HG03342 (cell line): ENCODE results near the gene IGF1R.
"Not testable (repeated sequence)": the region's sequence is repeated elsewhere in the genome, so short reads cannot be mapped to it uniquely, and the experiment has no call there.

Experiments used
- ATAC-seq: cut with Tn5 transposase; IDR thresholded peaks from one replicate; pipeline ENCODE4 v1.9.1; 2021; ENCODE audit warnings: mild to moderate bottlenecking, moderate library complexity; ENCODE audit not compliant: unreplicated experiment

Gene IGF1R

DNA sequence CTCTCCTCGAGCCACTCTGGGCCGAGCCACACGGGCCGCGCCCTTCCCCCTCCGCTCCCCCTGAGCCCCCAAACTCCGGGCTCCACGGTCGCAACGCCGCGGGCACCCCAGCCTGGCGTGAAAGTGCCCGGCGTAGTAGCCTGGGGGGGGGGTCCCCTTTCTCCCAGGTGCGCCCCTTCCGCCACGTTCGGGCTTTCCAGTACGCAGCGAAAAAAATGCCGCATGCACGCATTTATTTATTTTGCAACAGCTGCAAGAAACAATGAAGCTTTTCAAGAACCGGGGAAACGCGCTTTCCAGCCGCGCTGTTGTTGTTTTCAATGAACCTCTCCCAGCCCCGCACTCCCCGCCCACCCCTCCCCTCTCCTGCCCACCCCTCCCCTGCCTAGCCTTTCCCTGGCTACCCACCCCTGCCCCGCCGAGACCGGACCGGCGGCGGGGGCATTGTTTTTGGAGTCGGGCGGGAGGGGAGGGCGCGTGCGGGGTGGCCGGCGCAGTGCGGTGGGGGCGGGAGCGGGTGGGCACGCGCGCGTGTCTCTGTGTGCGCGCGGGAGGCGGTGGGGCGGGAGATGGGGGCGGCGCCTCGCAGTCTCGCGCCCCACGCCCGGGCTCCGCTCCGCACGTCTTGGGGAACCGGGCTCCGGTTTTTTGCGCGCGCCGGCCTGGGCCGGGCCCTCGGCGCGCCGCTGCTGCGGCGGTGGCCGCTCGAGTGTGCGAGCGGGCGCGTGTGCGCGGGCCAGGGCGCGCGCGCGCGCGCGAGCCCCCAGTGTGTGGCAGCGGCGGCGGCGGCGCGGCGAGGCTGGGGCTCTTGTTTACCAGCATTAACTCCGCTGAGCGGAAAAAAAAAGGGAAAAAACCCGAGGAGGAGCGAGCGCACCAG lies at the start of gene IGF1R:
TSS of gene IGF1R (plus strand) at position 766 of the 880 bp plus-strand sequence. CDS start 1,043 bp downstream, outside the sequence.
- peak; percentile 70 for ATAC-seq

DNA sequence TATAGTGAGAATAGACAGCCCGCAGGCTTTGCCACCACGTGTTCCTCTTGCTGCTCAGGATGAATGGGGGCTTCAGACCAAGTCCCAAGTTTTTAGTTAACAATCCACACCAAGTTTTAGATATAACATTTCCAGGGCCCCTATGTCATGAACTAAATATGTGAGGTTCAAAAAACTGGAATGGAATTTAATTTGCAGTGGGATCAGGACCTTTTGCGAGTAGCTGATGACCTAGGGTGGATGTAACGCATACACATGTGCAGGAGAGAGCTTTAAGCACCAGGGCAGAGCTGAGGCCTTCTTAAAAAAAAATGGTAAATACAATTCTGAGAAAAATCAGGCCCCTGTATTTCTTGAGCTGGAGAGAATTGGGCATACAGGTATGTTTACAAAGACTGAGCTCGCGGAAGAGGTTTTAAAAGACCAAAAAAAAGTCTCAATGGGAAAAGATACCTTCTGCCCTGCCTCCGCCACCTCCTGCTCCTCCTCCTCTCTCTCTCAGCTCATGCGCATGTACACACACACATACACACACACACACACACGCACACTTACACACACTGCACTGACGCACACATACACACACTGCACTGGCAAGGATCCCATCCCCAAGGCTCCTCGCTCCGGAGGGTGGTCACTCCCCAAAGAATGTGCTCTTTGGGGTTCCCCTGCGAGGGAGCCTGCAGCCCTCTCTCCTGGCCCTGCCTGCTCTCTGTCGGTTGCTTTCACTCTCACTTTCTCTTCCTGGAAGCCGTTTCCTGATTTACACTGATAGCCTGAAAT lies 48.2 kb upstream of the IGF1R start:
- ATAC-seq: peak; percentile 94

GRCh38 chr15:98604983-98605382 lies 43.4 kb upstream of the IGF1R start:
- ATAC-seq: no peak

GRCh38 chr15:98609144-98609852 lies 39.0 kb upstream of the IGF1R start:
- no peak for ATAC-seq

- ATAC-seq: no peak
Observed at GRCh38 chr15:98610991-98611390, 37.3 kb upstream of the IGF1R start.

GRCh38 chr15:98611808-98612207 lies 36.5 kb upstream of the IGF1R start:
- no peak for ATAC-seq

GRCh38 chr15:98612490-98613110 lies 35.7 kb upstream of the IGF1R start:
- ATAC-seq: no peak

DNA sequence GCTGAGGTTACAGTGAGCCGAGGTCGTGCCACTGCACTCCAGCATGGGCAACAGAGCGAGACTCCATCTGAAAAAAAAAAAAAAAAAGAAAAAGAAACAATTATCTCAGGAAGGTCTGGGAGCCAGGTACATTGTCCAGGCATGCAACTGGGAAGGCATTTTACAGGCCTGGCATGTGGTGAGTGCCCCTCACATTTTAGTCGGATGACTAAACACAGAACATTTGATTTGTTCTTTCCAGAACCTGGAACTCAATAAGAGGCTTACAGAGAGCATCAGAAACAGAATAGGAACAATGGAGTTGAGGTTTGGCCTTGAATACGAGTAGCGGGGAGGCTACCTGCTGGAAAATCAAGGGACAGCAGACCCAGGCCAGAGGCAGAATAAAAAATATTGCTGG lies 33.7 kb upstream of the IGF1R start:
- ATAC-seq: no peak

DNA sequence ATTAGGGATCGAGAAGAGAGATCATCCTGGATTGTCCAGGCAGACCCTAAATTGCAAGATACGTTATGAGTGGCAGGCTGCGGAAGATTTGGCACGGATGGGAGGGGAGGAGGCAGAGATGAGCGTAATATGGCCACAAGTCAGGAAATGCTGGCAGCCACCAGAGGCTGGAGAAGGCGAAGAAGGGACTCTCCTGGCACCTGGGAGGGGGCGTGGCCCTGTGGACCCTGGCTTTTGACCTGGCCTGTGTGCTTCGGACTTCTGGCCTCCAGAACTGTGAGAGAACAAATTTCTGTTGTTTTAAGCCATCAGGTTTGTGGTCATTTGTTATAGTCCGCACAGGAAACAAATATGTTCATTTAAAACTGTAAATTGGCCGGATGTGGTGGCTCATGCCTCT lies 31.9 kb upstream of the IGF1R start:
- ATAC-seq: no peak

GRCh38 chr15:98617328-98617980 lies 30.9 kb upstream of the IGF1R start:
- no peak for ATAC-seq

DNA sequence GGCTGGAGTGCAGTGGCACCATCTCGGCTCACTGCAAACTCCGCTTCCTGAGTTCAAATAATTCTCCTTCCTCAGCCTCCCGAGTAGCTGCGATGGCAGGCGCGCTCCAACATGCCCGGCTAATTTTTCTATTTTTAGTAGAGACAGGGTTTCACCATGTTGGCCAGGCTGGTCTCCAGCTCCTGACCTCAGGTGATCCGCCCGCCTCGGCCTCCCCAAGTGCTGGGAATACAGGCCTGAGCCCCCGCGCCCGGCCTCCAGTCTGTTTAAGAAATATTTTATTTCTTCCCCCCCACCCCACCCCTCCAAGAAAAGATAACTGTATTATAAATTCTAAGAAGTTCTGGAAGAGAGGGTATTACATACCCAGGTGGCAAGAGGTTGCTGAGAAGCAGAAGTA lies 29.8 kb upstream of the IGF1R start:
- ATAC-seq: not testable (repeated sequence)

DNA sequence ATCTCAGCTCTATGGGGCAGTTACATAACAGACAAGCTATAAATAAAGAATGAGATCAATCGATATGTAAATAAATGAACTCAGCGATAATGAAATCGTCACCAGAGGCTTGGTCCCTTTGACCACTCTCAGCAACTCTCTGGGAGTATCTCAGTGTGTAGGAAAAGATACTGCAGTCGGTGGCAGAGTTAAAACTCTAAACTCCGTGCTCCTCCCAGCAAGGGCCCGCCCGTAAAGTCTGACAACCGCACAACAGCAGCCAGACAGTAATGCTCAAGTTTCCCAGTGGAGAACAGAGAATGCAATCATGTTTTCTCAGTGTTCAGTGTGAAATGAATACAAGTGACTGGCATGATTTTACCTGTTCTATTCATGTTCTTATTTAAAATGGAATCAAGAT lies 28.3 kb upstream of the IGF1R start:
- ATAC-seq: no peak

- ATAC-seq: no peak
Observed at GRCh38 chr15:98621021-98621420, 27.3 kb upstream of the IGF1R start.

GRCh38 chr15:98625614-98626013 lies 22.7 kb upstream of the IGF1R start:
- ATAC-seq: no peak

DNA sequence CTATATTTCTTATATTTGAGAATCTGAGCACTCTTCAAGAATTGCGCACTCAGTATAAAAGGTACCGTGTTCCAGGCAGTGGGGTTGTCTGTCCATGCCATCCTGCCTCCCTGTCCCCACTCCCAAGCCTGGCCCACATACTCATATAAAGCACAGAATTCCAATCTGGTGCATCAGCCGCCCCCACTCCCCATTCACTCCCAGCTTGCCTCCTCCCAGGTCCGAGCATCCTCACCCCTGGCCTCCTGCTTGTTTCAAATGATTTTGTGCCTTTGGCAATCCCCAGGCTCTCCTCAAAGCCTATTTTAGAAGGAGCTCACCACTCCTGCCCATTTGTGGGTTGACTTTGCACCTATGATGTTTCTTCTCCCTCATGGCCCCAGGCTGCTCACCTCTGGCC lies 22.2 kb upstream of the IGF1R start:
- ATAC-seq: no peak

GRCh38 chr15:98628216-98628615 lies 20.1 kb upstream of the IGF1R start:
- ATAC-seq: no peak

DNA sequence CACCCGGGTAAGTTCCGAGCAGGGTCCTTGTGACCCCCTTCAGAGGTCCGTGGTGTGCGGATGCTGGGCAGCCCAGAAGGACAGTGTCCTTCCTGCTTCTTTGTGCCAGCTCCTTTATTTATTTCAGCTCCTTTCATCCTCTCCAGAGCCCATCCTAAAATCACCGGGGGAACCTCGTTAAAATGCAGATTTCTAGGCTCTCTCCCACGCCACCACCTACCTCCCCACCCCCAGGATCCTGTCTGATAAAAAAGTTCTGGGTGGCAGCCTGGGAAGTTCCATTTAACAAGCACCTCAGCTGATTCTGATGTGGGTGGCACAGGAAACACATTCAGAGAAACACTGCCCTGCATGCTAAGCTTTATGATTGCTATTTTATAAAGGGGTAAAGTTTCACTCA lies 12.5 kb upstream of the IGF1R start:
- no peak for ATAC-seq

- no peak for ATAC-seq
Observed at GRCh38 chr15:98643115-98643514, 5.2 kb upstream of the IGF1R start.

DNA sequence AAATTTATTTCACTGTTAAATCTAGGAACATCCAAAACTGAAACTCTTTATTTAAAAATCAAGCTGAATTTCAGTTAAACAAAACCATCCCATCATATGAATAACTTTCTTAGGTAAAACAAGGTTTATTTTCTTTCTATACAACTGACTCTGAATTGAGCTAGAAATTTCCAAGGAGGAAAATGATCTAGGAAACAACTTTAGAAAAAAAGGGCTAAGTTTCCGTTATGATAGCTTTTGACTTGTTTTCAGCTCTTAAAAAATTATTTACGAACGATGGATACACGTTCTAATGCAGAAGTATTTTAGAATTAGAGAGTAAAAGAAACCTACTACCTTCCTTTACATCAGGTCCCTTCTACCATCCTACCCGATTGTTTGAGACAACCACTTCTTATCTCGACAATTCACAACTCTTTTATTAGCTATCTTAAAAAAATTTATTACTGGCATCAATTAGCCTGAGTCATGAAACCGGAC lies 1.8 kb upstream of the IGF1R start:
- ATAC-seq: no peak

- peak; percentile 44 for ATAC-seq
Observed at GRCh38 chr15:98647026-98647773, 1.1 kb upstream of the IGF1R start.
